Right lobe of liver (tissue), 6 donors: Measurements from ENCODE around the gene SERPINA1. TPM values are rescaled to one million over a fixed set of nuclear protein-coding genes. Genes with fewer than 3 reads are reported as not detected.

Source experiments
- ATAC-seq, 4 donors: fragments of 200-7000 bp; cut with Tn5 transposase; one replicate each; pipeline ENCODE4 v1.9.1; 2020; ENCODE audit warnings: mild to moderate bottlenecking in 4 of 4, moderate library complexity in 4 of 4
- DNase-seq, 3 donors: peaks; one replicate each; pipeline ENCODE4 v3.0.0-alpha.2; 2020
- H3K27ac ChIP-seq, 3 donors: fragments of 200-600 bp; one replicate each; pipeline ENCODE4 v1.8.0; 2022
- H3K27me3 ChIP-seq, 2 donors: fragments of 200-600 bp; one replicate each; pipeline ENCODE4 v1.8.0; 2022
- H3K36me3 ChIP-seq, 4 donors: fragments of 200-600 bp; sonication (generic) in 1 of 4; one replicate each; pipeline versions ENCODE4 v1.5.1 to v1.8.0; 2017 to 2022; ENCODE audit warnings: control low read depth in 1 of 4
- H3K4me1 ChIP-seq, 4 donors: fragments of 200-600 bp; sonication (generic) in 1 of 4; one replicate each; pipeline versions ENCODE4 v1.5.1 to v1.8.0; 2017 to 2022; ENCODE audit warnings: control low read depth in 1 of 4
- H3K4me3 ChIP-seq, 3 donors: fragments of 200-600 bp; one replicate each; pipeline ENCODE4 v1.8.0; 2022
- H3K9me3 ChIP-seq, 4 donors: fragments of 200-600 bp; sonication (generic) in 1 of 4; one replicate each; pipeline versions ENCODE4 v1.5.1 to v1.8.0; 2017 to 2022; ENCODE audit warnings: control low read depth in 1 of 4
- CTCF ChIP-seq, 4 donors: fragments of 200-600 bp in 3 of 4; fragments of 450-650 bp in 1 of 4; IDR thresholded peaks; one replicate each; pipeline versions ENCODE4 v1.5.1 to v1.8.0; 2016 to 2022; ENCODE audit warnings: antibody characterized with exemption in 4 of 4, mild to moderate bottlenecking in 2 of 4
- POLR2A ChIP-seq: fragments of 450-650 bp; IDR thresholded peaks from one replicate; pipeline ENCODE4 v1.6.1; 2017; ENCODE audit warnings: antibody characterized with exemption, mild to moderate bottlenecking
- WGBS: methylation state at CpG from one replicate; pipeline ENCODE4 v1.1.6; 2018; ENCODE audit warnings: low coverage, low lambda C conversion rate; ENCODE audit not compliant: insufficient coverage; ENCODE audit errors: missing lambda C conversion rate; 5-methylcytosine and 5-hydroxymethylcytosine counted together
- intact Hi-C, 2 donors: fragments of 100-400 bp; cut with DNase I; formaldehyde crosslinking; loops; one replicate each; pipeline versions ENCODE4 v1.11.2 to v1.14.1; 2022
- total RNA-seq, 6 experiments: library from RNA; depleted of rRNA in 2 of 6; stranded (reverse); fragments of >200 nt in 2 of 6; fragmentation: NEBNext Ultra II Directional in 3 of 6; extraction: Animal tissue kit (Norgen Biotek cat#: 25700) in 3 of 6; gene quantifications; one replicate each; pipeline versions ENCODE4 v1.1.0 to v1.2.4, GENCODE V29; 2016 to 2023
- donor health status: DM: no; HTN: yes; CAD: no.
- donor health status: DM: no; HTN: no; CAD: no.
- donor health status: DM: no; HTN: no; CAD: no.
- donor health status: DM: no; HTN: yes; CAD: no.
- donor health status: DM: no; HTN: yes; CAD: no.

SERPINA1 gene
- total RNA-seq, 6 experiments from 2014 or later, result 18,575 to 39,670 (median 31,917) TPM

DNA sequence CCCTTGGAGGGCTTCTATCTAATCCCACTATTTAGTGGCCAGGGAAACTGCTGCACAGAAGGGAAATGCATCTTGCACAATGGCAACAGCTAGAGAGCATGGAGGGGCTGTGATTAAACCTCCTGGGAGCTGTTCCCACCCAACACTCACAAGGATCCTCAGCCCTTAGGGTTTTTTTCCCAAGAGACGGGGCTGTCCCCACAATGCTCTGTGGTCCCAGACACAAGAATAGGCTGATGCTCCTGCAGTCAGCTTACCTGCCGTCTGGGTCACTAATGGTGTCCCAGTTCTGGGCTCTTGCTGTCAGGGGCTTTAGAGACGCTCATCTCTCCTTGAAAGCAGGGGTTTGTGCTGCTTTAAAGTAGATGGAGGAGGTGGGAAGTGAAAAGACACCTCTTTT, 4.6 kb downstream of the SERPINA1 start:
- ATAC-seq (no peak), DNase-seq (peak in 2 of 3 donors; percentile 20 to 32)
- no peaks in the 10 kb centered on the region for H3K9me3 ChIP-seq
- peaks cover 0 to 81% (median 46%) of the 10 kb centered on the region in 4 donors for H3K36me3 ChIP-seq
- WGBS, result 29% methylated on average over 2 of the region's 3 CpGs
- no peaks in the 10 kb centered on the region for H3K27me3 ChIP-seq
- peak overlapping the region; percentile 90 to 97 (median 96) for H3K27ac ChIP-seq
- TF ChIP-seq POLR2A, result no peak
- peak overlapping the region in 2 of 3 donors; percentile 90 to 93 for H3K4me3 ChIP-seq
- intact Hi-C loops, result no loop called here
- peaks cover 0 to 32% (median 4%) of the 10 kb centered on the region in 4 donors for H3K4me1 ChIP-seq

- intact Hi-C loops, result no loop called here
- peak in 2 of 4 donors; percentile 0 to 1 for ATAC-seq
- Histone ChIP-seq H3K27me3 (no peaks in the 10 kb centered on the region), H3K36me3 (peaks cover 0 to 90% (median 52%) of the 10 kb centered on the region in 4 donors), H3K4me1 (peaks cover 0 to 31% (median 4%) of the 10 kb centered on the region in 4 donors), H3K9me3 (no peaks in the 10 kb centered on the region), H3K27ac (peak overlapping the region in 1 of 3 donors; percentile 97), H3K4me3 (peak overlapping the region in 2 of 3 donors; percentile 11 to 93)
- WGBS, result 22% methylated on average over 9 of the region's 18 CpGs
- TF ChIP-seq POLR2A, result peak; percentile 16
- TF ChIP-seq CTCF (IDR thresholded peaks at IDR 0.05), result no peak
- DNase-seq, result peak in 2 of 3 donors; percentile 52 to 61
Measured at GRCh38 chr14:94382716-94383596, 5.4 kb downstream of the SERPINA1 start.

DNA sequence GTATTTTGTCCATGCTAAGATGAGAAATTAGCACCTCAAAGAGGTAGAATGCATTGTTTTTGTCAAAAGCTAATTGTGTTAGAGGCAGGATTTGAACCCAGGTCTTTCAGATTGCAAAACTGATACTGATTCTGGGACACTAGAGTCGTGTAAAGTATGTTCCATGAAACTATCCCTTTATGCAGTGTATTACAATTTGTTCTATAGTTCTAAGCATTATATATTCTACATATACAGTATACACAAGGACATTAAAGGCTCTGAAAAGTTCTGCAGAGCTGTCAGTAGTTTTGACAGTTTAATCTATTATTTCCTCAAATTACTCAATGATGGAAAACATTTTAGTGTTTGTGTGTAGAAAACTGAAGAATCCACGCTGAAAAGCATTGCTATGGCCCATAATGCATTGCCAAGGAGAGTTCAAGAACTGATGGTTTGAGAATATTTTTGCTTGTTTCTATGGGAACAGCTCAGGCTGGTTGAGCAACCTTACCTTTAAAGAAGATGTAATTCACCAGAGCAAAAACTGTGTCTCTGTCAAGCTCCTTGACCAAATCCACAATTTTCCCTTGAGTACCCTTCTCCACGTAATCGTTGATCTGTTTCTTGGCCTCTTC, 6.2 kb downstream of the SERPINA1 start:
- WGBS, result 31% methylated on average over 4 of the region's 4 CpGs
- H3K4me1 ChIP-seq, result peaks cover 0 to 31% (median 4%) of the 10 kb centered on the region in 4 donors
- H3K4me3 ChIP-seq, result peak overlapping the region in 2 of 3 donors; percentile 11 to 93
- peaks cover 0 to 95% (median 55%) of the 10 kb centered on the region in 4 donors for H3K36me3 ChIP-seq
- H3K9me3 ChIP-seq, result no peaks in the 10 kb centered on the region
- intact Hi-C loops, result no loop called here
- H3K27me3 ChIP-seq, result no peaks in the 10 kb centered on the region
- no peak for DNase-seq
- H3K27ac ChIP-seq, result no peak overlapping the region
- ATAC-seq, result no peak
- TF ChIP-seq CTCF (IDR thresholded peaks at IDR 0.05), result no peak
- TF ChIP-seq POLR2A, result peak; percentile 33

GRCh38 chr14:94381149-94382030, 7.0 kb downstream of the SERPINA1 start:
- no peak overlapping the region for H3K4me3 ChIP-seq
- TF ChIP-seq CTCF (IDR thresholded peaks at IDR 0.05), result no peak
- TF ChIP-seq POLR2A, result peak; percentile 57
- intact Hi-C loops, result no loop called here
- no peaks in the 10 kb centered on the region for H3K9me3 ChIP-seq
- DNase-seq (peak in 2 of 3 donors; percentile 43 to 49), ATAC-seq (peak in 3 of 4 donors; percentile 0 to 5 (median 2))
- no peaks in the 10 kb centered on the region for H3K27me3 ChIP-seq
- H3K36me3 ChIP-seq, result peaks cover 0 to 87% (median 52%) of the 10 kb centered on the region in 4 donors
- no peak overlapping the region for H3K27ac ChIP-seq
- 39% methylated on average over 3 of the region's 7 CpGs for WGBS
- peaks cover 0 to 31% (median 4%) of the 10 kb centered on the region in 4 donors for H3K4me1 ChIP-seq
